PC-3 (cell line): ENCODE results near the gene ORC1. TPM values are rescaled to one million over a fixed set of nuclear protein-coding genes. Genes with fewer than 3 reads are reported as not detected.
A peak's percentile ranks its signal among the peaks of the same experiment; 100 is the strongest.

Source experiments
- ATAC-seq: fragments of 200-7000 bp; cut with Tn5 transposase; 2 replicates; pipeline ENCODE4 v1.9.1; 2020; ENCODE audit warnings: mild to moderate bottlenecking, moderate library complexity
- BruUV-seq: library from RNA; stranded (reverse); fragments of 400-500 nt; replicated peaks from 2 replicates; lab custom pipeline; 2021; lab: Mats Ljungman, UMichigan
- CTCF ChIA-PET: fragments of 300-600 bp; sonication (Branson Sonifier 250); formaldehyde crosslinking; loops from one replicate; lab custom pipeline; 2022; ENCODE audit warnings: antibody characterized with exemption; lab: Charles Lee
- POLR2A ChIA-PET: fragments of 300-600 bp; sonication (Branson Sonifier 250); formaldehyde crosslinking; loops from one replicate; lab custom pipeline; 2022; ENCODE audit warnings: antibody characterized with exemption; ENCODE audit not compliant: unreplicated experiment; lab: Charles Lee
- DNase-seq: peaks from one replicate; pipeline ENCODE4 v3.0.0-alpha.2; 2015
- H2AFZ ChIP-seq: fragments of 300-600 bp; sonication (generic); 2 replicates; pipeline ENCODE4 v1.6.0; 2016; ENCODE audit warnings: antibody characterized with exemption, low read length
- H3F3A ChIP-seq: fragments of 300-600 bp; sonication (generic); one replicate; pipeline ENCODE4 v1.6.0; 2017; ENCODE audit warnings: antibody characterized with exemption, low read length, control low read depth, mild to moderate bottlenecking; ENCODE audit not compliant: unreplicated experiment
- H3K27ac ChIP-seq: fragments of 300-600 bp; sonication (generic); 2 replicates; pipeline ENCODE4 v1.5.1; 2016; ENCODE audit warnings: mild to moderate bottlenecking, low read length
- H3K27me3 ChIP-seq: fragments of 300-600 bp; sonication (generic); 2 replicates; pipeline ENCODE4 v1.6.1; 2016; ENCODE audit warnings: low read length, mixed read lengths
- H3K36me3 ChIP-seq: fragments of 300-600 bp; sonication (generic); 2 replicates; pipeline ENCODE4 v1.6.1; 2016; ENCODE audit warnings: low read depth, mixed run types, low read length, mixed read lengths
- H3K4me1 ChIP-seq: fragments of 300-600 bp; sonication (generic); 2 replicates; pipeline ENCODE4 v1.5.1; 2016; ENCODE audit warnings: low read length; ENCODE audit not compliant: insufficient read depth
- H3K4me2 ChIP-seq: fragments of 300-600 bp; sonication (generic); 2 replicates; pipeline ENCODE4 v1.6.0; 2016; ENCODE audit warnings: low read length
- H3K4me3 ChIP-seq: fragments of 300-600 bp; sonication (generic); 2 replicates; pipeline ENCODE4 v1.5.1; 2016; ENCODE audit warnings: mild to moderate bottlenecking, low read length, mixed read lengths
- H3K79me2 ChIP-seq: fragments of 300-600 bp; sonication (generic); 2 replicates; pipeline ENCODE4 v1.6.1; 2017; ENCODE audit warnings: low read length, mixed read lengths
- H3K9ac ChIP-seq: fragments of 300-600 bp; sonication (generic); 2 replicates; pipeline ENCODE4 v1.6.0; 2016; ENCODE audit warnings: mild to moderate bottlenecking, low read length
- H3K9me2 ChIP-seq: fragments of 300-600 bp; sonication (generic); replicated peaks from 2 replicates; pipeline ENCODE4 v1.6.1; 2016; ENCODE audit warnings: mixed run types, low read length, mixed read lengths
- H3K9me3 ChIP-seq: fragments of 300-600 bp; sonication (generic); 2 replicates; pipeline ENCODE4 v1.6.1; 2016; ENCODE audit warnings: low read length, mixed read lengths
- H4K20me1 ChIP-seq: fragments of 300-600 bp; sonication (generic); 2 replicates; pipeline ENCODE4 v1.6.1; 2016; ENCODE audit warnings: low read length, mixed read lengths
- EZH2 ChIP-seq: fragments of 300-600 bp; sonication (generic); IDR thresholded peaks from one replicate; pipeline ENCODE4 v1.6.1; 2017; ENCODE audit warnings: antibody characterized with exemption, mild to moderate bottlenecking, low read length; ENCODE audit not compliant: unreplicated experiment
- EZH2phosphoT487 ChIP-seq: fragments of 300-600 bp; sonication (generic); IDR thresholded peaks from 2 replicates; pipeline ENCODE4 v1.6.1; 2018; ENCODE audit warnings: mild to moderate bottlenecking, antibody characterized with exemption, low read length, borderline replicate concordance
- intact Hi-C: fragments of 100-400 bp; cut with micrococcal nuclease; formaldehyde crosslinking; loops from 2 replicates; pipeline ENCODE4 v1.9.0; 2023
- total RNA-seq: library from RNA; depleted of rRNA; stranded (reverse); fragments of >200 nt; gene quantifications from 2 replicates; pipeline ENCODE4 v1.2.3, GENCODE V29; 2014
- TF ChIP-seq, protein P1 (sequence below): fragments of 300-600 bp; sonication (generic); conservative IDR thresholded peaks from 2 replicates; pipeline ENCODE4 v1.5.1; 2017; ENCODE audit warnings: antibody characterized with exemption, low read depth, mild to moderate bottlenecking, low read length

The ORC1 gene
- total RNA-seq, 1 experiment from 2014 or later: 23.7 TPM

DNA sequence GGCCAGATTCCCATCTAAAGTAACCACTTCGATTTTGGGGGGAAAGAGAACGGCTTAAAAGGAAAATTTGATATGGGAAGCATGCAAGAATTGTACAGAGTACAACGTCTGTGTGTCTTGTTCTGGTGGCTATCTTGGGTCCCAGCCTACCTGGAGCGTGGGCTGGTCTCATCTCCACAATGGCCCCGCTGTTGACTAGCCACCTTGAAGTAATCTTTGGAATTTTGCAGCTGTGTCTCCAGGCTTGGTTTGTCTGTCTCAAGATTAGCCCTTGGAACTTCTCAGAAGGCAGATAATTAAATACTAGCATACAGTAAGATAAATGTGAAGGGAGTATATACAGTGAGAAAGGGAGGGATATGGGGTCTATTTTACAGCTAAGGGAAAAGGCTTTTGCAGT lies 37.0 kb downstream of the ORC1 start:
- Histone ChIP-seq H3K4me3 (no peak overlapping the region), H3K36me3 (no peaks in the 10 kb centered on the region), H3K9ac (no peak overlapping the region), H3K9me3 (no peaks in the 10 kb centered on the region), H3K27me3 (no peaks in the 10 kb centered on the region), H3K4me2 (no peak overlapping the region), H3K79me2 (peaks cover 19% of the 10 kb centered on the region), H3K27ac (no peak overlapping the region), H4K20me1 (no peaks in the 10 kb centered on the region), H2AFZ (no peak overlapping the region), H3K4me1 (peaks cover 20% of the 10 kb centered on the region), H3K9me2 (no peaks in the 10 kb centered on the region), H3F3A (no peaks in the 10 kb centered on the region)
- TF ChIP-seq EZH2phosphoT487: no peak
- no peak for TF ChIP-seq EZH2
- TF ChIP-seq, protein P1, sequence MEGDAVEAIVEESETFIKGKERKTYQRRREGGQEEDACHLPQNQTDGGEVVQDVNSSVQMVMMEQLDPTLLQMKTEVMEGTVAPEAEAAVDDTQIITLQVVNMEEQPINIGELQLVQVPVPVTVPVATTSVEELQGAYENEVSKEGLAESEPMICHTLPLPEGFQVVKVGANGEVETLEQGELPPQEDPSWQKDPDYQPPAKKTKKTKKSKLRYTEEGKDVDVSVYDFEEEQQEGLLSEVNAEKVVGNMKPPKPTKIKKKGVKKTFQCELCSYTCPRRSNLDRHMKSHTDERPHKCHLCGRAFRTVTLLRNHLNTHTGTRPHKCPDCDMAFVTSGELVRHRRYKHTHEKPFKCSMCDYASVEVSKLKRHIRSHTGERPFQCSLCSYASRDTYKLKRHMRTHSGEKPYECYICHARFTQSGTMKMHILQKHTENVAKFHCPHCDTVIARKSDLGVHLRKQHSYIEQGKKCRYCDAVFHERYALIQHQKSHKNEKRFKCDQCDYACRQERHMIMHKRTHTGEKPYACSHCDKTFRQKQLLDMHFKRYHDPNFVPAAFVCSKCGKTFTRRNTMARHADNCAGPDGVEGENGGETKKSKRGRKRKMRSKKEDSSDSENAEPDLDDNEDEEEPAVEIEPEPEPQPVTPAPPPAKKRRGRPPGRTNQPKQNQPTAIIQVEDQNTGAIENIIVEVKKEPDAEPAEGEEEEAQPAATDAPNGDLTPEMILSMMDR: no peak
- BruUV-seq: no TSS peak
- CTCF ChIA-PET: no interaction called here
- intact Hi-C loops: loop anchor here (5.0 kb wide), 3 partner anchors 225 to 310 kb away; partner anchors contain the start of genes BTF3L4, TXNDC12 and ZFYVE9
- POLR2A ChIA-PET: no interaction called here
- no peak for DNase-seq
- no peak for ATAC-seq

DNA sequence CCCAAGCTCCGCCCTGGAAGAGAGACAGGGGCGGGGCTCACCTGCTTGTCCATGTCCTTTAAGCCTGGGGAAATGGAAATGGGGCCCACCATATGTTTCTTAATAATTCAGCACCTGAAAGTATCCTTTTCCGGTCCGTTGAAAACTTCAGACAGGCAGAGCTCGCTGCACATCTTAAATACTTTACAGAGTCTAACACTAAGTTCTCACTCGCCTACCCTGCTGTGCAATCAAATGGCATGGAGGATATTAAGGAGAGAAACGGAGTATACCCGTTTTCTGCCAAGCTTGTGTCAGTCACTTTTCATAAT lies 37.8 kb downstream of the ORC1 start:
- Histone ChIP-seq H3K9me2 (no peaks in the 10 kb centered on the region), H3K4me1 (peaks cover 20% of the 10 kb centered on the region), H2AFZ (peak overlapping the region; percentile 31; the same call in 1 of the 2 replicates), H3K27me3 (no peaks in the 10 kb centered on the region), H3K4me3 (peak overlapping the region; percentile 53), H3K79me2 (peaks cover 19% of the 10 kb centered on the region), H4K20me1 (no peaks in the 10 kb centered on the region), H3K27ac (no peak overlapping the region), H3K4me2 (peak overlapping the region; percentile 60), H3K9ac (no peak overlapping the region), H3F3A (no peaks in the 10 kb centered on the region), H3K36me3 (peaks cover 4% of the 10 kb centered on the region; the same call in 1 of the 2 replicates), H3K9me3 (no peaks in the 10 kb centered on the region)
- ATAC-seq (no peak), DNase-seq (no peak)
- intact Hi-C loops: loop anchor here (1.0 to 5.0 kb wide), 4 partner anchors 38 to 309 kb away; partner anchors contain the start of genes BTF3L4, ORC1, PRPF38A and TXNDC12
- POLR2A ChIA-PET: interaction anchor here (0.6 kb wide), 4 partner anchors 108 to 518 kb away, joined by 3 to 13 read pairs (median 7); partner anchors contain the start of gene TXNDC12
- no TSS peak for BruUV-seq
- CTCF ChIA-PET: interaction anchor here (0.6 kb wide), 1 partner anchor 811 kb away, joined by 8 read pairs; no protein-coding TSS in a partner anchor
- no peak for TF ChIP-seq EZH2
- TF ChIP-seq, protein P1: no peak
- TF ChIP-seq EZH2phosphoT487: no peak
